Measurements from ENCODE around the gene TNFRSF19.
"Not testable (repeated sequence)": the region's sequence is repeated elsewhere in the genome, so short reads cannot be mapped to it uniquely, and the experiment has no call there.

Gene TNFRSF19

GRCh38 chr13:23571431-23571830 is 1.2 kb downstream of the TNFRSF19 start:
- no peak for DNase-seq

DNA sequence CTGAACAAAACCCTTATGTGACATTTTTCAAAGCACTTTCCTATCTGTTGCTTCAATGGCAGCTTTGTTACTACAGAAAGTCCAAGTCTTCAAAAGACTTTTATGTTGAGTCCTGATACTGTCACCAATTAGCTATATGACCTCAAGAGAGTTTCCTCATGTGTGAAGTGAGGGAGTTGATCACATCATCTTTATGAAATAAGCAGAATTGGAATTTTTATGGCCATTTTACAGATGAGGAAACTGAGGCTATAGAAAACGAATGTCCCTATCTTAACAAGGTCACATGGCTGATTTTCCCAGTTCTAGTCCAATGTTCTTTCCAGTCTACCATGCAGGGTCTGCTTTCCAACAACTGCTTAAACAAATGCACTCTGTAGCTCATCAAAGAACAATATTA is 2.6 kb downstream of the TNFRSF19 start:
- DNase-seq = no peak

DNA sequence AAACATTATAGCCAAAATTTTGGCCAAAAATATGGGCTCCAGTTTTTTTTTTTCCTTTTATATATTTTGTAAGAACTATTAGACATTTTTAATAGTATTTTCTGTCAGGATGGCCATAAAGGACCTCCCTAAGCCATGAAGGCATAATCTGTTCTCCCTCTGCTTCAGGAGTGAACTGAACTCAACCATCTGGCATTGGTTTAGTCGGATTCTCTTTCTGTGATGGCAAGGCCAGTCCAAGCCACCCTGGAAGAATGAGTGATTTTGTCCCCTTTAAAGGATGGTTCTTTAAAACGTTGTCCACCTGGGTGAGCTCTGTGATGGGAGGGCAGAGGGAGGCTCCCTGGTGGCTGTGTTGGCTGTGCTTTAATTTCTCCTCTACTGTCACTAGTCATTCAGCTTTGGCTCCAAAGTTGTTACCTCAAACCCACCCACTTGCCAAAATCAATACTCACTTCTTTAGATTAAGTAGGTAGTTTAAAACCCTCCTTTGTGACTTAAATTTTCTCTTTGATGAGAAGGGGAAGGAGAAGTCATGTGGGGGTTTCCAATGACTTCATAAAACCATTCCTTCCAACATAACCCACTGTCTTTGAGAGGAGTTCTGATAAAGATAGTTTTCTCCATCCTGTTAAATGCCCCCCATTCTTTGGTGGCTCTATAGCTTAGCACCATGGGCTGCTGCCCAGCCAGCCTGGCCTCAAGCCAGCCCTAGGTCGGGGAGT is 4.4 kb downstream of the TNFRSF19 start:
- no peak for DNase-seq

- no peak for DNase-seq
Observed at GRCh38 chr13:23575632-23576031, 5.4 kb downstream of the TNFRSF19 start.

- peak; percentile 57 for DNase-seq
Observed at GRCh38 chr13:23578411-23579071, 8.3 kb downstream of the TNFRSF19 start.

DNA sequence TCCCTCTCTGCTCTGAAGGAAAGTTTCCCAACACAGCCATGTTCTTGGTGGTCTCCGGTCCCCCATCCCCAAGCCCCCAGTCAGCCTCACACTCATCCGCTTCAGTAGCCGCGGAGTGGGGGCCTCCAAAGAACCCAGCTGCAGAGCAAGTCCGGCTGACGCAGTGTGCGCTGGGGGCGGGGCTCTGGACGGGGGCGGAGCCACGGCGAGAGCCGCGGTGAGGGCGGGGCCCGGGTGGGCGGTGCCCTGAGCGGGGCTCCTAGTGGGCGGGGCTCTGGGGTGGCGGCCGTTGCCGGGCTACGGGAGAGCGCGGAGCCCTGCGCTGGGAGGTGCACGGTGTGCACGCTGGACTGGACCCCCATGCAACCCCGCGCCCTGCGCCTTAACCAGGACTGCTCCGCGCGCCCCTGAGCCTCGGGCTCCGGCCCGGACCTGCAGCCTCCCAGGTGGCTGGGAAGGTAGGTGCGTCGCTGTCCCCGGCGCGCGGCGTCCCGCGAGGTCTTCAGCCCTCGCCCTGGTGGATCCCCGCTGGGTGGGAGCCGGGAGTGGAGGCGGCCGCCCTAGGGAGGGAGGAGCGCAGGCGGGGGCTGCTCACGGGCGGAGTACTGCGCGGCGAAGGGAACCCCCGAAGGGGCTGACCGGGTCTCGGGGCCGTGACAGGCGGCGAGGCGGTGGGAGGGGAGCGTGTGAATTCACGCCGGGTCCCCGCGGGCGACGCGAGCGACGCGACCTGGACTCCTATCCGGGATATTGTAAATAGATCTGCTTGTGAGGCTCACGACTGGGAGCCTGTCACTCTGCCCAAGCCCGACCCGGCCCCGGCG is 9.1 kb downstream of the TNFRSF19 start:
- peak; percentile 91 for DNase-seq

DNA sequence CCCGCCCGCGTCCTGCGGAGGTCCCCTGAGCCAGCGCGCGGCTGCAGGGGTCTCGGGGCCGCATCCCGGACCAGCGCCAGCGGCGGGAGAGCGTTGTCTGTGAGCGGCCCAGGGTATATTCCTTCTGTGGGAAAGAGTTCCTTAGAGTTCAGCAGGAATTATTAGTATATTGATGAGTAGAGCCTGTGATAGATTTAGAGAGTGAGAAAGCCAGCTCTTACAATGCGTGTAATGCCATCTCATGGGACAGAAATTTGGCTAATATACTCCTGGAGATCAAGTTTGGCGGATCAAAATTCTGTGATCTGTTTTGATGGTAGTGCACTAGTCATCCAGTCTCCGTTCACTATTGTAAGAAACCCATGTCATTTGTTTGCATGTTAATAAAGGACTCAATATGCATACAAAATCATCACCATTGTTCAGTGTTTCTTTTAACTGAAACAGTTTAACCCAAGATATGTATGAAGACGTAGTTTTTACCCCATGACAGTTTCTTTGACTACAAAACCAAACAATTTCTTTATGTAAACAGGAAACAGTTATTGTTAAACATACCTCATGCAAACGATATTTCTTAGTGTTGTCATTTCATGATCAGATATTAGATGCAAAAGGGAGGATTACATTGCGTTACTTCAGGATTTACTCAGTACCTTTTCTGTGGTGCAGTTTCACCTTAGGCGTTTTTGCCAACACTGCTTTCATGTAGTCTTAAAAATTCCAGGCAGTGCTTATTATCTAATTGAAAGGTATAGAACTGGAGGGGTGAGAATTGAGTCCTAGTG is 9.9 kb downstream of the TNFRSF19 start:
- DNase-seq = no peak

- no peak for DNase-seq
Observed at GRCh38 chr13:23580684-23581060, 10.5 kb downstream of the TNFRSF19 start.

DNA sequence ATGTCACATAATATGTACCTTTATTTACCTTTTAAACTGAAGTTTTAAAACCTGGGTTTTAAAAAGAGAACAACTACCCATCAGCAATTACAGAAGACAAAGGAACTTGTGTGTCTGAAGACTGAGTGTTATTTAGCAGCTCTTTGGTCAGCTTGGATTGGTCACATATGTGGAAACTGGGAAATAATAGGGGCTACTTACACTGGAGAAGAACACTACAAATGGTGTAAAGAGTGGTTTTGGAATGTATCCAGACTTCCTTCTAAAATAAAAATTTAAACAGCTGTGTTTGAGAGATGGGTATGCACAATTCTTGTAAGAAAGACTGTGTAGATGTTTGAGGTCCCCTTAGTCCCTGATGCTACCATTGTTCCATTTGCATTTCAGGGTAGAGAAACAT is 13.3 kb downstream of the TNFRSF19 start:
- no peak for DNase-seq

GRCh38 chr13:23584275-23584674 is 14.1 kb downstream of the TNFRSF19 start:
- no peak for DNase-seq

DNA sequence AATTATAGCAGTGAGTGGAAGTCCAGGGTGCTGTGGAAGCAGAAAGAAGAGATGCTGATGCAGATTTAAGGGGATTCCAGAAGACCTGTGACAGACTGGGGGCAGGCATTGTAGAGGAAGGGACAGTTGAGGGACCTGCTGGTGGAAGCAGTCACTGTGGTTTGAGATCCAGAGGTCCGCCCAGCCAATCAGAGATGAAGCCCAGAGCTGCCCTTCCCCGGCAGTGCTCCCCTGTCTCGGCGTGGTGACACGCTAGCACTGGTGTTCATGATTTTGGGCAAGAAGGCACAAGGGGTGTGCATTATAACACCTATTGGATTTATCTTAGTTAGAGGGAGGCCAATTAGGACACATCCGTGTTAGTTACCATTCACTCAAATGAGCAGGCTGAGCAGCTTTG is 16.1 kb downstream of the TNFRSF19 start:
- no peak for DNase-seq

GRCh38 chr13:23588666-23589065 is 18.5 kb downstream of the TNFRSF19 start:
- DNase-seq = no peak

- DNase-seq = no peak
Observed at GRCh38 chr13:23592596-23592995, 22.4 kb downstream of the TNFRSF19 start.

- DNase-seq = no peak
Observed at GRCh38 chr13:23593148-23593547, 22.9 kb downstream of the TNFRSF19 start.

DNA sequence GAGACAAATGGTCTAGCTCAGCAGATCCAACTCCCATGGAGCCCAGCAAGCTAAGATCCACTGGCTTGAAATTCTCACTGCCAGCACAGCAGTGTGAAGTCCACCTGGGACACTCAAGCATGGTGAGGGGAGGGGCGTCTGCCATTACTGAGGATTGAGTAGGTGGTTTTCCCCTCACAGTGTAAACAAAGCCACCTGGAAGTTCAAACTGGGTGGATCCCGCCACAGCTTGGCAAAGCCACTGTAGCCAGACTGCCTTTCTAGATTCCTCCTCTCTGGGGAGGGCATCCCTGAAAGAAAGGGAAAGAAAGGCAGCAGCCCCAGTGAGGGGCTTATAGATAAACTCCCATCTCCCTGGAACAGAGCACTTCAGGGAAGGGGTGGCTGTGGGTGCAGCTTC is 24.1 kb downstream of the TNFRSF19 start:
- DNase-seq = not testable (repeated sequence)

DNA sequence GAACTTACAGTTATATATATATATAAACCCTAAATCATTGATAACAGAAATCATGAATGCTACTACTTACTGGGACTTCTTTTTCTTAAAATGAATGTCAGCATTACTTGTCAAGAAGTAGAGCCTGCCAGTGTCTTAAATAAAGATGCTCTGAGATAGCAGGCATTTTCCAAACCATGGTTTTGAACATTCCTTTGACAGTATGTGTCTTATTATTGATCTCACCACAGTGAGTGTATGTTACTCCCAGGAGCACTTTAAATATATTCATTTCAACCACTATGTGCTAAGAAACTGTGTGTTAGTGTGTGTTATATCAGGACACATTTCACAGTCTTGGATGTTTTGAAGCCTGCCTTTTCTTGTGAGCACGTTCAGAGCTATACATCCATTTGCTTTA is 28.2 kb downstream of the TNFRSF19 start:
- no peak for DNase-seq

- no peak for DNase-seq
Observed at GRCh38 chr13:23599083-23599925, 29.1 kb downstream of the TNFRSF19 start.

DNA sequence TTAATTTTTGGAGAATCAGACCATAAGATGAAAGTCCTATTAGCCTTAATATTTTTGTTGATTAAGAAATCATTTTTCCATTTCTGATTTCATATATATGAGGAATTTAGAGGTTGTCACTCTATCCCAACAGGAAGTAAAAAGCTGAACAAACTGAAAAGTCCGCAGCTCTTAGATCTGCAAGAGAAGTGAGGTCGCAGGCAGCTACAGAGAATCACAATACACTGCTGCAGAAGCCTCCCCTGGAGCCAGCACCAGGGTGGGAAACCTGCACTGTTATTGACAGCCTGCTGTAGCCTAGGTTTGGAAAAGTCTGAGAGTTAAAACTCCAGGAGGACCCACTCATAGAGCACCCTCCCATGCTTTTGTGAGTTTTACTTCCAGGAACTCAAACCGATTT is 29.9 kb downstream of the TNFRSF19 start:
- DNase-seq = no peak

DNA sequence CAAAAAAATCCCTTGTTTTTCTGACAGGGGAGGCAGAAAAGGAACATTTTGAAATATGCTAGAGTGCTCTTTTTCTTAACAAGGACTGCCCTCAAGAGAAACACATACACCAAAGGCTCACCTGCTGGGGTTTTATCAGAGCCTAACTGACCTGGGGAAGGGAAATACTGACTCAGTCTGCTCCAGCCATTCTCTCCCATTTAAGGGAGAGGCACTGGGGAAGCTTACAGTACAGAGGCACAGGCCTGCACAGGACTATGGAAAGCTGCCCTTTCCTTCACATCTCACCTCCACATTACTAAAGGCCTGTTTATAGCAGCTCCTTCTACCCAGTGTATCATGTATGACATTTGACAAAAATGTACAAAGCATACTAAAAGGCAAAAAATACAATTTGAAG is 30.3 kb downstream of the TNFRSF19 start:
- no peak for DNase-seq

DNA sequence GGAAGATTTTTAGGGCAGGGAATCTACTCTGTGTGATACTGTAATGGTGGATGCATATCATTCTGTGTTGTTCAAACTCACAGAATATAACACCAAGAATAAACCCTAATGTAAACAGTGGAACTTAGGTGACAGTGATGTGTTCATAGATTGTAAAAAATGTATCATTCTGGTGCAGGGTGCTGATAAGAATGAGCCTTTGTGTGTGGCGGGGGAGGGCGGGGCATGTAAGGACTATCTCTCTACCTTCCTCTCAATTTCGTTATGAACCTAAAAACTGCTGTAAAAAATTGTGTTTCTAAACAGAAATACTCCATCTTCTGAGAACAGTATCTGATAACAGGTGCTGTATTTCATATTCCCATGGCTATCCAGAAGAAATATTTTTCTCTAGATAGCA is 35.6 kb downstream of the TNFRSF19 start:
- no peak for DNase-seq

DNA sequence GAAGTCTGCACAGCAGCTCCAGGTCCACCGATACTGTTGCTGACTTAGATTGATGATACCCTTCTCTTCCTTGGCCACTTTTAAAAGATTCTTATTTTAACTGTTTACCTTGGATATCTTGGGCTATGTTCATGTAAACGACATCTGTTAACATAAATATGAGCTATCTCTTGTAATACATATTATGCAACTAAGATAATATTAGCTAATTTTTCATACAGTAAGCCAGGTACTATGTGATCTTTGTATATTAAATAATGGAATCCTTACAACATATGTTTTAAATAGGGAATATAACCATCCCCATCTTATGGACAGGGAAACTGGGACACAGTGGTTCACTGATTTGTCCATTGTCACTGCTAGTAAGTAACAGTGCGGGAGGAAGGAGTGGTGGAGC is 37.9 kb downstream of the TNFRSF19 start:
- DNase-seq = no peak
